ENCODE results near the gene BCAM.
"Not testable (repeated sequence)": the region's sequence is repeated elsewhere in the genome, so short reads cannot be mapped to it uniquely, and the experiment has no call there.

The BCAM gene

GRCh38 chr19:44856421-44857083 is 47.6 kb downstream of the BCAM start:
- TF ChIP-seq CTCF (IDR thresholded peaks at IDR 0.05; ENCODE audit: low read depth, low read length): no peak
- no peak for DNase-seq (ENCODE audit: extremely low read depth, low read depth)

DNA sequence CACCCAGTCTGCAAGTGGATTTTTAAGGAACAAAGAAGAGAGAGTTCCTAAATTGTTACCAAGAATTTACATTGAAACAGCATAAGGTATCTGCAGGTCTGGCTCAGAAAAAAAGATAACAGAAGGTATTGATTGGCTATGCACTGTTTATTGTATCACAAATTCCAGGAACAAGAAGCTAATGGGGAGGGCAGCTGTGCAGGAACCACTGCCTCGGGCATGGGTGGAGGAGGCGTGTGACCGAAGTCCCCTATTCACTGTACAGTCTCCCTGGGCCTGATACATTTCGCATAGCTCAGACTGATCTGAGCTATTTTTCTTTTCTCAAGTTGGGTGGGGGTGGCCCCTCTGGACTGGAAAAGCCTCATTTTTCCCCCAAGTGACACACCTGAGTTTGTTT is 48.9 kb downstream of the BCAM start:
- DNase-seq (ENCODE audit: extremely low read depth, low read depth): no peak
- no peak for TF ChIP-seq CTCF (IDR thresholded peaks at IDR 0.05; ENCODE audit: low read depth, low read length)

DNA sequence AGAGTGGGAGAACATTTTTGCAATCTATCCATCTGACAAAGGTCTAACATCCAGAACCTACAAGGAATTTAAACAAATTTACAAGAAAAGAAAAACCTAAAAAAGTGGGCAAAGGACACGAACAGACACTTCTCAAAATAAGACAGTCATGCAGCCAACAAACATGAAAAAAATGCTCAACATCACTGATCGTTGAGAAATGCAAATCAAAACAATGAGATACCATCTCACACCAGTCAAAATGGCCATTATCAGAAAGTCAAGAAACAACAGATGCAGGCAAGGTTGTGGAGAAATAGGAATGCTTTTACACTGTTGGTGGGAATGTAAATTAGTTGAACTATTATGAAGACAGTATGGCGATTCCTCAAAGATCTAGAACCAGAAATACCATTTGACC is 52.7 kb downstream of the BCAM start:
- not testable (repeated sequence) for DNase-seq (ENCODE audit: extremely low read depth, low read depth)

- TF ChIP-seq CTCF (IDR thresholded peaks at IDR 0.05; ENCODE audit: low read depth, low read length): no peak
Measured at GRCh38 chr19:44863990-44864389, 55.1 kb downstream of the BCAM start.

GRCh38 chr19:44865196-44865767 is 56.4 kb downstream of the BCAM start:
- DNase-seq (ENCODE audit: extremely low read depth, low read depth): no peak
- no peak for TF ChIP-seq CTCF (IDR thresholded peaks at IDR 0.05; ENCODE audit: low read depth, low read length)

More at GRCh38 chr19:44863990-44864389, 55.1 kb downstream of the BCAM start:
- DNase-seq (ENCODE audit: extremely low read depth, low read depth): no peak

DNA sequence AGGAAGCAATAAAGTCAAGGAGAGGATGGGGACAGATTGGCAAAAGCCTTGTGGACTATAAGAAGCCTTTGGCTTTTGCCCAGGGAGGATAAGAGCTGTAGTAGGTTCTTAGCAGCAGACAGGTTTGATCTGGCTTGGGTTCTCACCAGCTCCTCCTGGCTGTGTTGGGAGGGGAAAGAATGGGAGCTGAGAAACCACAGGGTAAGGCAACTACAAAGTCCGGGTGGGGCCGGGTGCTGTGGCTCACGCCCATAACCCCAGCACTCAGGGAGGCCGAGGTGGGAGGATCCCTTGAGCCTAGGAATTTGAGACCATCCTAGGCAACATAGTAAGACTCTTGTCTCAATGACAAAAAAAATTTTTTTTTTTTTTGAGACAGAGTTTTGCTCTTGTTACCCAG is 57.8 kb downstream of the BCAM start:
- no peak for TF ChIP-seq CTCF (IDR thresholded peaks at IDR 0.05; ENCODE audit: low read depth, low read length)
- no peak for DNase-seq (ENCODE audit: extremely low read depth, low read depth)

- TF ChIP-seq CTCF (IDR thresholded peaks at IDR 0.05; ENCODE audit: low read depth, low read length): no peak
- DNase-seq (ENCODE audit: extremely low read depth, low read depth): no peak
Measured at GRCh38 chr19:44867578-44867977, 58.7 kb downstream of the BCAM start.

Data from AG09319 (cell line).